H9 (cell line): Measurements from ENCODE around the gene PCNX4. TPM values are rescaled to one million over a fixed set of nuclear protein-coding genes. Genes with fewer than 3 reads are reported as not detected.

ENCODE experiments used
- DNase-seq: peaks from one replicate; pipeline ENCODE4 v3.0.0-alpha.2; 2017
- H2AFZ ChIP-seq: one replicate; pipeline ENCODE4 v1.6.1; 2013; ENCODE audit warnings: mild to moderate bottlenecking, low read length, control low read depth, moderate library complexity
- H2AK5ac ChIP-seq: 2 replicates; pipeline ENCODE4 v1.6.1; 2013; ENCODE audit warnings: low read length, control low read depth, mixed read lengths; ENCODE audit not compliant: insufficient read length
- H2BK120ac ChIP-seq: one replicate; pipeline ENCODE4 v1.6.1; 2013; ENCODE audit warnings: low read depth, mild to moderate bottlenecking, low read length, control low read depth, inconsistent platforms; ENCODE audit not compliant: poor library complexity, severe bottlenecking
- H2BK12ac ChIP-seq: 2 replicates; pipeline ENCODE4 v1.6.1; 2013; ENCODE audit warnings: low read length, control low read depth, mixed read lengths, low read depth; ENCODE audit not compliant: insufficient read length
- H2BK15ac ChIP-seq: 2 replicates; pipeline ENCODE4 v1.6.1; 2013; ENCODE audit warnings: low read depth, low read length, control low read depth
- H2BK20ac ChIP-seq: one replicate; pipeline ENCODE4 v1.6.1; 2013; ENCODE audit warnings: low read depth, mild to moderate bottlenecking, low read length, control low read depth, inconsistent platforms; ENCODE audit not compliant: poor library complexity, severe bottlenecking
- H2BK5ac ChIP-seq: 2 replicates; pipeline ENCODE4 v1.6.1; 2013; ENCODE audit warnings: low read length, control low read depth, mixed read lengths; ENCODE audit not compliant: insufficient read length
- H3K14ac ChIP-seq: 2 replicates; pipeline ENCODE4 v1.6.1; 2013; ENCODE audit warnings: low read length, control low read depth; ENCODE audit not compliant: insufficient read depth
- H3K18ac ChIP-seq: 2 replicates; pipeline ENCODE4 v1.6.1; 2013; ENCODE audit warnings: low read depth, mild to moderate bottlenecking, mixed read lengths, low read length, control low read depth; ENCODE audit not compliant: insufficient read length
- H3K23ac ChIP-seq: 2 replicates; pipeline ENCODE4 v1.6.1; 2013; ENCODE audit warnings: low read length, control low read depth, mixed read lengths, low read depth; ENCODE audit not compliant: insufficient read length
- H3K23me2 ChIP-seq: 2 replicates; pipeline ENCODE4 v1.6.1; 2013; ENCODE audit warnings: low read depth, mild to moderate bottlenecking, mixed read lengths, low read length, control low read depth; ENCODE audit not compliant: insufficient read length, poor library complexity, severe bottlenecking
- H3K27ac ChIP-seq: 2 replicates; pipeline ENCODE4 v1.5.1; 2013; ENCODE audit warnings: low read length, control low read depth, mixed read lengths, low read depth; ENCODE audit not compliant: insufficient read length
- H3K27me3 ChIP-seq: 2 replicates; pipeline ENCODE4 v1.6.1; 2013; ENCODE audit warnings: low read length, control low read depth, inconsistent platforms; ENCODE audit not compliant: insufficient read depth
- H3K4ac ChIP-seq: 2 replicates; pipeline ENCODE4 v1.6.1; 2013; ENCODE audit warnings: low read depth, mild to moderate bottlenecking, control low read depth, inconsistent platforms, low read length, moderate library complexity
- H3K4me1 ChIP-seq: 2 replicates; pipeline ENCODE4 v1.6.1; 2013; ENCODE audit warnings: low read length, control low read depth, inconsistent platforms; ENCODE audit not compliant: insufficient read depth
- H3K4me2 ChIP-seq: 2 replicates; pipeline ENCODE4 v1.6.1; 2013; ENCODE audit warnings: low read length, control low read depth, mixed read lengths; ENCODE audit not compliant: insufficient read length, insufficient read depth
- H3K56ac ChIP-seq: 2 replicates; pipeline ENCODE4 v1.6.1; 2013; ENCODE audit warnings: low read depth, mild to moderate bottlenecking, mixed read lengths, low read length, control low read depth; ENCODE audit not compliant: insufficient read length
- H3K79me1 ChIP-seq: 2 replicates; pipeline ENCODE4 v1.6.1; 2013; ENCODE audit warnings: low read depth, mild to moderate bottlenecking, moderate library complexity, low read length, control low read depth, inconsistent platforms; ENCODE audit not compliant: insufficient read depth, poor library complexity, severe bottlenecking
- H3K79me2 ChIP-seq: 2 replicates; pipeline ENCODE4 v1.6.1; 2013; ENCODE audit warnings: low read length, control low read depth, inconsistent platforms; ENCODE audit not compliant: insufficient read depth
- H3K9ac ChIP-seq: 2 replicates; pipeline ENCODE4 v1.6.1; 2013; ENCODE audit warnings: low read length, control low read depth, mixed read lengths; ENCODE audit not compliant: insufficient read length; ENCODE audit errors: extremely low read depth
- H3K9me3 ChIP-seq: one replicate; pipeline ENCODE4 v1.6.1; 2013; ENCODE audit warnings: low read depth, low read length, inconsistent platforms; ENCODE audit not compliant: control insufficient read depth
- H3T11ph ChIP-seq: one replicate; pipeline ENCODE4 v1.6.1; 2013; ENCODE audit warnings: mild to moderate bottlenecking, low read length, control low read depth, inconsistent platforms
- H4K20me1 ChIP-seq: one replicate; pipeline ENCODE4 v1.6.1; 2013; ENCODE audit not compliant: control insufficient read depth, insufficient read length, insufficient read depth
- H4K5ac ChIP-seq: 2 replicates; pipeline ENCODE4 v1.6.1; 2013; ENCODE audit warnings: low read depth, mild to moderate bottlenecking, mixed read lengths, low read length, control low read depth; ENCODE audit not compliant: insufficient read length
- H4K8ac ChIP-seq: replicated peaks from 2 replicates; pipeline ENCODE4 v1.6.1; 2013; ENCODE audit warnings: low read length, control low read depth, mixed read lengths, low read depth; ENCODE audit not compliant: insufficient read length
- H4K91ac ChIP-seq: 2 replicates; pipeline ENCODE4 v1.6.1; 2013; ENCODE audit warnings: low read depth, mild to moderate bottlenecking, moderate library complexity, mixed read lengths, low read length, control low read depth; ENCODE audit not compliant: insufficient read length
- H3K27ac Mint-ChIP-seq, 3 experiments: 2 replicates in 2 of 3; 3 replicates in 1 of 3; pipeline ENCODE4 v1.8.0; 2020 to 2021; ENCODE audit warnings: mixed read lengths in 3 of 3, mild to moderate bottlenecking in 1 of 3, moderate library complexity in 1 of 3
- H3K27me3 Mint-ChIP-seq: 2 replicates; pipeline ENCODE4 v1.8.0; 2021; ENCODE audit warnings: low read depth, mild to moderate bottlenecking, moderate library complexity, mixed read lengths
- H3K36me3 Mint-ChIP-seq, 3 experiments: 2 replicates in 2 of 3; 3 replicates in 1 of 3; pipeline ENCODE4 v1.8.0; 2020 to 2021; ENCODE audit warnings: low read depth in 3 of 3, mixed read lengths in 3 of 3; ENCODE audit not compliant: insufficient read depth in 1 of 3
- H3K4me1 Mint-ChIP-seq, 2 experiments: 2 replicates each; pipeline ENCODE4 v1.8.0; 2020; ENCODE audit warnings: mixed read lengths in 2 of 2
- H3K4me3 Mint-ChIP-seq, 2 experiments: 2 replicates in 1 of 2; 3 replicates in 1 of 2; pipeline ENCODE4 v1.8.0; 2020 to 2021; ENCODE audit warnings: mild to moderate bottlenecking in 2 of 2, mixed read lengths in 2 of 2, moderate library complexity in 1 of 2
- H3K9me3 Mint-ChIP-seq, 2 experiments: 2 replicates in 1 of 2; 3 replicates in 1 of 2; pipeline ENCODE4 v1.8.0; 2020; ENCODE audit warnings: mild to moderate bottlenecking in 2 of 2, mixed read lengths in 2 of 2, moderate library complexity in 1 of 2
- CTCF ChIP-seq: fragments of 200-600 bp; sonication (generic); conservative IDR thresholded peaks from 3 replicates; pipeline ENCODE4 v1.8.0; 2021; ENCODE audit warnings: antibody characterized with exemption, mild to moderate bottlenecking
- WGBS: extraction: QIAGEN DNeasy Blood & Tissue Kit; methylation state at CpG from one replicate; pipeline ENCODE4 v1.1.7; 2013; ENCODE audit warnings: missing lambda C conversion rate, low lambda C conversion rate, mixed read lengths; ENCODE audit not compliant: insufficient read length; ENCODE audit errors: extremely low coverage; 5-methylcytosine and 5-hydroxymethylcytosine counted together
- total RNA-seq: library from RNA; stranded (reverse); gene quantifications from 2 replicates; pipeline ENCODE4 v1.2.1, GENCODE V29; 2021

Gene PCNX4
- total RNA-seq, 1 experiment from 2014 or later, result 40.0 TPM

- H3K4me1 Mint-ChIP-seq, result peaks cover 14 to 18% of the 10 kb centered on the region in 2 experiments
- Histone ChIP-seq H2AK5ac (no peak overlapping the region), H4K5ac (no peak overlapping the region), H4K20me1 (no peaks in the 10 kb centered on the region), H4K8ac (no peak overlapping the region), H3K23ac (no peak overlapping the region), H3K4me2 (no peak overlapping the region), H2BK15ac (no peak overlapping the region), H2BK20ac (no peak overlapping the region), H2BK12ac (no peak overlapping the region), H3K27ac (no peak overlapping the region), H2BK5ac (no peak overlapping the region), H2AFZ (no peak overlapping the region), H3K18ac (no peak overlapping the region), H3K56ac (no peak overlapping the region), H3T11ph (no peak overlapping the region), H3K9me3 (no peaks in the 10 kb centered on the region), H3K4me1 (peaks cover 9% of the 10 kb centered on the region; the same call in 1 of the 2 replicates), H3K23me2 (no peaks in the 10 kb centered on the region), H3K27me3 (no peaks in the 10 kb centered on the region), H3K14ac (no peak overlapping the region), H3K79me1 (no peaks in the 10 kb centered on the region), H3K79me2 (no peaks in the 10 kb centered on the region), H4K91ac (no peak overlapping the region), H3K4ac (no peak overlapping the region; the same call in 1 of the 2 replicates), H2BK120ac (no peak overlapping the region), H3K9ac (no peak overlapping the region)
- no CpG with 5 or more reads among the region's 5 CpGs for WGBS
- H3K27ac Mint-ChIP-seq, result no peak overlapping the region
- H3K9me3 Mint-ChIP-seq, result no peaks in the 10 kb centered on the region
- no peaks in the 10 kb centered on the region for H3K36me3 Mint-ChIP-seq
- H3K4me3 Mint-ChIP-seq, result no peak overlapping the region
- H3K27me3 Mint-ChIP-seq, result no peaks in the 10 kb centered on the region; the same call in 1 of the 2 replicates
- no peak for DNase-seq
- no peak for TF ChIP-seq CTCF
These were observed 121.0 kb downstream of the PCNX4 start for GRCh38 chr14:60212503-60213371.
